ENCODE measurements around the gene GIMAP2. TPM values are rescaled to one million over a fixed set of nuclear protein-coding genes. Genes with fewer than 3 reads are reported as not detected.
"Not testable (repeated sequence)": the region's sequence is repeated elsewhere in the genome, so short reads cannot be mapped to it uniquely, and the experiment has no call there.

Gene GIMAP2
- polyA plus RNA-seq, 10 donors = 5.1 to 11.0 (median 6.7) TPM

DNA sequence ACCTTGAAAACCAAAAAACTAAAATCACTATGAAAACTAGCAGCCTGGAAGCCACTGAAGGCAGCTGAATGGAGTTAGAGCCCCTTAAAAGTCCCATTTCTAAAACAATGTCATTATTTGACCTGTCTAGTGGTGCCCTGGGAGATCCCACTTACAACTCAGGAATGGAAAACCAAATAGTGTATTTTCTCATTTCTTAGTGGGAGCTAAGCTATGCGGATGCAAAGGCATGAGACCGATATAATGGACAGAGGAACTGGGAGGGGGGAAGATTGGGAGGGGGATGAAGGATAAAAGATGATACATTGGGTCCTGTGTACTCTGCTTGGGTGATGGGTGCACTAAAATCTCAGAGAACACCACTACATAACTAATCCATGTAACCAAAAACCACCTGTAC lies 9.8 kb upstream of the GIMAP2 start:
- DNase-seq = no peak

DNA sequence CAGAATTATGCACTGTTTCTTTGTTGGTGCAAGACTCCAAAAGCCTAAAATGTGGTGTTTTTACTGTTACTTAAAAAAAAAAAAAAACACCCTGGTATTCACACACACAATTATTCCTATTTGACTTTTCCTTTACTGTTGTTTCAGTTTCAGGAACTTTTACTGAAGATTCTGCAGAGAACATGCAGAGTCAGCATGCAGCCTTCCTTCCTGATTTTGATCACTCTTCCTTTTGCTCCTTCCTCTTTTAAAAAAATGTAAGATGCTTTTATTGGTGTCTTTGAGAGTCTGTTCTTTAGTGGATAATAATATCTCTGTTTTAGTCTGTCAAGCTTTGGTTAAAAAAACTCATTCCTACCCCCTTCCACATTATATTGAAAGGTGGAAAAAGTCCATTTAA lies 9.2 kb upstream of the GIMAP2 start:
- not testable (repeated sequence) for DNase-seq

DNA sequence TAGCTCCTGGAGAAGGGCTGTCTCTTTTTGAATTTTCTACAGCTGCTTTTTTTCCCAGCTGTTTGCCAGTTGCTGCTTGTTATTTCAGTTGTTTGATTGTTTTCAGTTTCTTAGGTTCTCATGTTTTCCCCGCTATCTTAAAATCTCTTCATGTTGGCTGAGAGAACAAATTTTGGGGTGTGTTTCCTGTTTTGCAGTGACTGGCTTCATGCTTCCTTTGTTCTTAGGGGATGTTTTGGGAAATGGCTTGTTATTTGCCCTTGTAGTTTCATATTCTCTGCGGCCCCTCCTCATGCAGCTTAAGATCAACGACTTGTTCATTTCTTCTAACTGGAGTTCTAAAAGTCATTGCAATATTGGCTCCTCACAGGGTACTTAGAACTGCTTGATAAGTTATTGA lies 8.7 kb upstream of the GIMAP2 start:
- not testable (repeated sequence) for DNase-seq

DNA sequence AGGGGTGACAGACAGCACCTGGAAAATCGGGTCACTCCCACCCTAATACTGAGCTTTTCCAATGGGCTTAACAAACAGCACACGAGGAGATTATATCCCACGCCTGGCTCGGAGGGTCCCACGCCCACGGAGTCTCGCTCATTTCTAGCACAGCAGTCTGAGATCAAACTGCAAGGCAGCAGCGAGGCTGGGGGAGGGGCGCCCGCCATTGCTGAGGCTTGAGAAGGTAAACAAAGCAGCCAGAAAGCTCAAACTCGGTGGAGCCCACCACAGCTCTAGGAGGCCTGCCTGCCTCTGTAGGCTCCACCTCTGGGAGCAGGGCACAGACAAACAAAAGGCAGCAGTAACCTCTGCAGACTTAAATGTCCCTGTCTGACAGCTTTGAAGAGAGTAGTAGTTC lies 6.9 kb upstream of the GIMAP2 start:
- DNase-seq = not testable (repeated sequence)

DNA sequence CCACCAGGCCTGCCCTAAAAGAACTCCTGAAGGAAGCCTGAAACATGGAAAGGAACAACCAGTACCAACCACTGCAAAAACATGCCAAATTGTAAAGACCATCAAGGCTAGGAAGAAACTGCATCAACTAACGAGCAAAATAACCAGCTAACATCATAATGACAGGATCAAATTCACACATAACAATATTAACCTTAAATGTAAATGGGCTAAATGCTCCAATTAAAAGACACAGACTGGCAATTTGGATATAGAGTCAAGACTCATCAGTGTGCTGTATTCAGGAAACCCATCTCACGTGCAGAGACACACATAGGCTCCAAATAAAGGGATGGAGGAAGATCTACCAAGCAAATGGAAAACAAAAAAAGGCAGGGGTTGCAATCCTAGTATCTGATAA lies 5.1 kb upstream of the GIMAP2 start:
- DNase-seq = not testable (repeated sequence)

DNA sequence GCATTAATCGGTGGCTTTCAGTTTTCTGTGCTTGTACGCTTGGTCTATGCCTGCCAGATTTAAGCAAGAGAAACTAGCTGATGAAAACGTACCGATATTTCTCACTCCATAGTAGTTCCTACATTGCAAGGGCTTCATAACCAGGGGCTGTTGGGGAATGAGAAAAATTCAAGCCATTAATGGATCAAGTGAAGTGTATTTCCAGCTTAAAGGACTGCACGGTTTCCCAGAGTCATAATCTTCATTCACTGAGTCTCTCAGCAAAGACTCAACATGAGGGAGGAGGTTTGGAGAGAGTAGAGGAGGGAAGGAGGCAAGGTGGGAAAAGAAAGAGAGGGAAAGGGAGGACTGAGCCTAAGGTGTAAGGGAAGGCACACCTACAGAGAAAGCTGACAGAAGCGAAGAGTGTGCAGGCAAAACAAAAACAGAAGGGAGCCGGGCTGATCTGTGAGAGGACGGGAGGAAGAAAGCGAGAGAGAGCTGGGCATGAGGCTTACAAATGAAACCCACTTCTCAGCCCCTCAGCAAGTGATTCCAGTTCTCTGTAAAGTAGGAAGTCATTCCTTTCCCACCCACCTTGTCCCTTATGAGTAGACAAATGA lies 625 bp downstream of the GIMAP2 start:
- peak in 1 of 3 donors; percentile 15 for DNase-seq

DNA sequence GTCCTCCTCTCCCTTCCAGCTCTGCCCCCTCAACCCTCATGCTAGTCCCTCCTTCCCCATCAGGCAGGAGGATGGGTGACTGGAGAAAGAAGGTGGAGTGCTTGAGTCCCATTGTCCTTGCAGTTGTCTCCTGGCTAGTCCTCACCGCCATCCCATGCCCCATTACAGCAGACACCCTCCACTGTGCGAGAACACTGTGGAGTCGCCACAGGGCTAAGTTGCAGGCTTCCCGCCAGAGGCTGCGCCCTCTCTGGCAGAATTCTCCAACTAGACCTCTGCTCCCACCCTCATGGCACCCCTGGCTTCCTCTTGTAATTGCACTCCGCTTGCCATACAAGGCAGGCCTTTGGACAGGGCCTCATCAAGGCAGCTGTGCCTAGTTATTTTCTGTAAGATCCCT lies 3.1 kb downstream of the GIMAP2 start:
- DNase-seq = no peak

DNA sequence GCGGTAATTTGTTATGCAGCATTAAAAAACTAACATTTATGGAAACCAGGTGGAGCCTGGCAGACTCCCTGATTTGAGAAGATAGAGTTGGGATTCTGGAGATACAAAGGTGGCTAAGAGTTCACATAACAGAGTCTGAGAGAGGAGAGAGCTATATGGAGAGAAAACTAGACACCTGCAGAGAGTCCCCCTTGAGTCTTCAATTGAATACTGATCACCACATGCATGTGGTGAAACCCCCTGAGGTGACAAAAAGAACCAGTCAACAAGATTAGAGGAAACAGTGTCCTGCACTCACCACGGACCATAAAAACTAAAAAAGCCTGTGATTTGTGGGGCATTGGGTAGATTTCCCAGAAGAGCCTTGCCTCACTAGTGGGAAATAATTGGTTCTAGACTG lies 10.1 kb downstream of the GIMAP2 start:
- no peak for DNase-seq

DNA sequence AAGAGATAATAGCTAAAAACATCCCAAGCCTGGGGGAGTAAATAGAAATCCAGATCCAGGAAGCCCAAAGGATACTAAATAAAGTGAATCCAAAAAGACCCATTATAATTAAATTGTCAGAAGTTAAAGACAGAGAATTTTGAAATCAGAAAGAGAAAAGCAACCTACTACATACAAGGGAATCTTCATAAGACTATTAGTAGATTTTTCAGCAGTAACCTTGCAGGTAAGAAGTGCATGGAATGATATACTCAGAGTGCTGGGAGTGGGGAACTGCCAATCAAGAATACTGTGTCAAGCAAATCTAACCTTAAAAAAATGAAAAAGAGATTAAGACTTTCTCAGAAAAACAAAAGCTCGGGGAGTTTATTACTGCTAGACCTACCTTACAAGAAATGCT lies 17.7 kb downstream of the GIMAP2 start:
- no peak for DNase-seq

DNA sequence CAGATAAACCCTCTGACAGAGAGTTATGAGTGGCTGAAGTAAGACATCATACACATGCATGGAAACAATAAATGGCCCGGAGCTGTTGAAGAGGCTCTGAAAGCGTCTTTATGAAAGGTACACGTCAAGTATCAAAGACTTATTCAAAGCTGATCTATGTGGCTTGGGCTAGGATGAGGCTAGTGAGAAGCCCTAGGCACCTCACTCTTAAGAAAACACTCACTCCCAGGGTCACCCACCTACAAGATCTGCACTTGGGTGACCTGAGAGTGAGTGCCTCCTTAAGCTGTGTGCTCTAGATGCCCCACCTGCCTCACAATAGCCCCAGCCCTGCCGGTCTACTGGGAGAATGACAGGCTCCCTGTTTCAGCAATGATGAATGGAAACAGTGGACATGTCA lies 29.8 kb downstream of the GIMAP2 start:
- no peak for DNase-seq

DNA sequence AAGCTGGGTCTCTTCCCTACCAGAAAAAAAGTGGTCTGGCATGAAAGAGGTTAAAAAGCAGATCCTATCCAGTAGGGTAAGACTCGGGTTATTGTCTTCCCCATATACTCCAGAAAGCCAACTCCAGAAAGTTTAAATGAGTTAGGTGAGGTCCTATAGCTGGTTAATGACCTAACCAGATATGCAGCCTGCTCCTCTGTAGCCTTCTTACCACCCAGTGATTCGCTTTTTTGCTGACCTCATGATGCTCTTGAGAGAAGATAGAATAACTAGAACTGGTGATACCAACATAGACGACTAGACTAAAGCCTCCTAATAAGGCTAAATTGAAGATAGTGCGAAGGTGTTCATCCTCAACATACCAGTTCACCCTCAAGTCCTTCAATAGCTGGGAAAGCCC lies 30.2 kb downstream of the GIMAP2 start:
- DNase-seq = no peak

DNA sequence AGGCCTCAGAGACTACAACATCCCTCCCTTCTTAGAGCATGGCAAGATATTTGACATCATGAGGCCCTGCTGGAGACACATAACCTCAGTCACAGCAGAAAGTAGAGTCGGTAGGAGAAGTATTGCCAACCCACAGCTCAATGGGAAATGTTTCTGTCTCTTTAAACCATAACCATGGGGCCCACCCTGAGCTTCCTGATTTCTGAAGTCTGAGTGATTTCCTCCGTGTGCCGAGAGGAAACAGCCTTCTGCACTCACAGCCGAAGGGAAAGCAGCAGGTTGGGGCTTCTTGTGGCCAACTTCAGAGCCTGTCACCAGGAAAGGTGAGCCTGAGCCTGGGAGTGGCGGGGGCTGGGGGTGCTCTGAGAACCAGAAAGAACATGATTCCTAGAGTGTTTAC lies 30.9 kb downstream of the GIMAP2 start, which contains the start of gene GIMAP1:
Gene GIMAP1 (plus strand): TSS at position 246 of the 400 bp plus-strand sequence. CDS start 2,435 bp downstream, outside the sequence.
- peak in 2 of 3 donors; percentile 30 to 32 for DNase-seq

DNA sequence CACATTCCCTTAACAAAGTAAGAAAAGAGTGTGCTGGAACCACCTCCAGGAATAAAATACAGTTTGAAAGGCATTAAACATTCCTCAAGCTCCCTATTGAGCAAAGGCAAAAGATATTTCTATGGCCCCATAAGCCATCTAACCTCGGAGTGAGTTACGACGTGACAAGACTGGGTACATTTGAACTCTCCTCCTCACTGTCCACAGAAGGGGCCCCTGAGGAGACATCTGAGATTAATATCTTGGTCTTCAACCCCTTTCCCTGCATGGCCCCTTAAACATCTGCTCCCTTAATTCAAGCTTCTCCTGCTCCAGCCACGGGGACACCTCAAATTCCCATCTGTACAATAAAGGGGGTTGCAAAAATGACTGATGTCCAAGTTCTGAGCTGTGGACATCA lies 31.4 kb downstream of the GIMAP2 start:
- DNase-seq = peak in 1 of 3 donors; percentile 24

DNA sequence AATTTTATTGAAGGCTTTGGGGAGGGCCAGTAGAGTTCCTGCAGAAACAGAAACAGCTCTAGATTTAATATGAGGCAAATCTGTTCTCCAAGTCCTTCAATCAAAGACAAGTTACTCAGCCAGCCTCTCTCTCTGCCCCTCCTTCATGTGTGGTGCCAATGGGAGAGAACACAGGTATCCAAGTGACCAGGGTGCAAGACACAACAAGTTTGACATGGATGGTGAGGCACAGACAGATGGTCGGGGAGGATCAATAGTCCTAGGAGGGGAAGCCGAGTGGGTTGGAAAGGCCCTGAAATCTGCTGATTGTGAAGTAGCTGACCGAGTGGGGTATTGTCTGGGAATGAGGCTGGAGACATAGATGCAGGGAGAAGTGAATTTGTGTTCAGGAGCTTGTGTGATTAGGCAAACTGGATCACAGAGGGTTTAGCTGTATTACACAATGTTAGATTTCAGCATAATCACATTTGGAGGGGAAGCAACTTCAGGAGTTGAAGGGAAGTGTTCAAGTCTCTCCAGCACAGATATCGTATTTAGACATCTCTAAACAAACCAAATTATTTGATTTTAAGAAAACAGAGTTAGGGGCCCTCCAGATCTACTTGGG lies 32.4 kb downstream of the GIMAP2 start:
- DNase-seq = no peak

DNA sequence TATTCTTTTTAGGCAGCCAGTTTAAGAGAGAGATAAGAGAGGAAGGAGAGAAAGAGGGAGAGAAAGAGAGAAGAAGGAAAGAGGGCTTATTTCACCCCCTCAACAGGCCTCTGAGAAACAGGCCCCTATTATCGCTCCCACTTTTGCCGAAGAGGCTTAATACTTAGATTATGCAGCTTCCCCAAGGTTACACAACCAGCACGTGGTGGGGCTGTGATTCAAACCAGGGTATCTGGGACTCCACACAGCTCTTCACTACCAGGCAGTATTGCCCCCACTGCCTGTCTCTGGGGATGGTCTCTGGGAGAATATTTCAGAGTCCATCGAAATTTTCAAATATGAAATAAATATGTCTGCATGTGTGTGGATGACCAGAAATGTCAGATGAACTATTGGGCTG lies 33.9 kb downstream of the GIMAP2 start:
- no peak for DNase-seq

DNA sequence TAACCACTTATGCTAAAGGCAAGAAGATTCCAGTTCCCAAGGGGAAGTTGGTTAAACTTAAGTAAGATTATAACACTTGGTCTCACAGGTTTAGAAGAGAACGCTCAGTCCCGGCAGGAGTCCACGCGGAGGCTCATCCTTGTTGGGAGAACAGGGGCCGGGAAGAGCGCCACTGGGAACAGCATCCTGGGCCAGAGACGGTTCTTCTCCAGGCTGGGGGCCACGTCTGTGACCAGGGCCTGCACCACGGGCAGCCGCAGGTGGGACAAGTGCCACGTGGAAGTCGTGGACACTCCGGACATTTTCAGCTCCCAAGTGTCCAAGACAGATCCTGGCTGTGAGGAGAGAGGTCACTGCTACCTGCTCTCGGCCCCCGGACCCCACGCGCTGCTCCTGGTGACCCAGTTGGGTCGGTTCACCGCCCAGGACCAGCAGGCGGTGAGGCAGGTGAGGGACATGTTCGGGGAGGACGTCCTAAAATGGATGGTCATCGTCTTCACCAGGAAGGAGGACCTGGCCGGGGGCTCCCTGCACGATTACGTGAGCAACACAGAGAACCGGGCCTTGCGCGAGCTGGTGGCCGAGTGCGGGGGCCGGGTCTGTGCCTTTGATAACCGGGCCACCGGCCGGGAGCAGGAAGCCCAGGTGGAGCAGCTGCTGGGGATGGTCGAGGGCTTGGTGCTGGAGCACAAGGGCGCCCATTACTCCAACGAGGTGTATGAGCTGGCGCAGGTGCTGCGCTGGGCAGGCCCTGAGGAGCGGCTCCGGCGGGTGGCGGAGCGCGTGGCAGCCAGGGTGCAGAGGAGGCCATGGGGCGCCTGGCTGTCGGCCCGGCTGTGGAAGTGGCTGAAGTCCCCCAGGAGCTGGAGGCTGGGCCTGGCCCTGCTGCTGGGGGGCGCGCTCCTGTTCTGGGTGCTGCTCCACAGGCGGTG lies 34.7 kb downstream of the GIMAP2 start:
- DNase-seq = no peak

DNA sequence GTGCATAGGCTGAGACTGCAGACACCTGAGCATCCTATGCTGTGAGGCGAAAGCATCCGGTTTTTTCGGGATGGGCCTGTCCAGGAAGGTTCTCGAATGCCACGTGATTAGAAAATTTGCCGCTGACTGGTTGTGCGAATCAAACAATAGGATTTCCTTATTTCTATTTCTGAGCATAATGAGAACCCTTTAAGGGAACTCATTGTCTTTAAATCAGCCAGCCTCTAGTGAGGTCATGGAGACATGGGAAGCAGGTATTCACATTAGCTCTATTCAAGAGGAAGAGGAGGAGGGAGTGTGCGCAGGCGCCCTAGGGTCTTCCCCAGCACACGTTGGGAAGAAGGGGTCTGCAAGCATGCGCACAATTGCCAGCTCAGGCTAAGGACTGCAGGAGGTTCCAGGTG lies 36.5 kb downstream of the GIMAP2 start:
- no peak for DNase-seq

DNA sequence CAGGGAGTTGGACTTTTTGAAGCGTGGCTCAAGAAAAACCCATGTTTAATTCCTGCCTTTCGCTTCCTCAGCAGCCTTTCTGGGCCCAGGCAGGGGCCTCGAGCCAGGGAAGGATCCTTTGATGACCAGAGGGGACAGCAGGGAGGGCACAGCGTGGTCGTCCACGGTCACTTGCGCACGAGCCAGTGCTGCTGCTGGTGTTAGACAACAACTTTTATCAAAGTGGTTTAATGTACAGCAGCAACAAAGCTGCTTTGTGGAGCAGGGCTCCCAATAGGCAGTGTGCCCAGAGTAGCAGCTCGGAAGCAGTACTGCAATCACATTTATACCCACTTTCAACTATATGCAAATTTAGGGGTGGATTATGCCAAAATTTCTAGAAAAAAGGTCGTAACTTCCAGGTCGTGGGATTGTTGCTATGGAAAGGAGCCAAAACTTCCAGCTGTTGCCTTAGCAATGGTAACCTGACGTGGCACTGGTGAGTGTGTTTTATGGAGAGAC lies 37.0 kb downstream of the GIMAP2 start:
- no peak for DNase-seq

DNA sequence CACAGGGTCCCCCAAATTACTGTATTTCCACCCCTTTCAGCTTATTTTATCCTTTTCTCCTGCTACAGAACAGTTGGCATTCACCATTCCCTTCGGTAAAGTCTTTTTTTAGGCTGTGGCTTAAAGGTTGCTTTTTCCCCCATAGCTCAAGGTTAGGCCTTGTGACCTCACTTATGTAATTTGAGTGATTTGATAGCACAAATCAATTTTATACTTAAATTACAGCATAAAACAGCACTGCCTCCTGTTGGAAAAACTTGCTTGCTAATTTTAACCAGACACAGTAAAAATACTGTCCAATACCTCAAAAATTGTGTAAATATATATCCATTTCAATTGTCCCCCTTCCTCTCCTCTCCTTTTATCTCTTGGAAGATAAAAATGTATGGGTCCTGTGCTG lies 38.0 kb downstream of the GIMAP2 start:
- no peak for DNase-seq

DNA sequence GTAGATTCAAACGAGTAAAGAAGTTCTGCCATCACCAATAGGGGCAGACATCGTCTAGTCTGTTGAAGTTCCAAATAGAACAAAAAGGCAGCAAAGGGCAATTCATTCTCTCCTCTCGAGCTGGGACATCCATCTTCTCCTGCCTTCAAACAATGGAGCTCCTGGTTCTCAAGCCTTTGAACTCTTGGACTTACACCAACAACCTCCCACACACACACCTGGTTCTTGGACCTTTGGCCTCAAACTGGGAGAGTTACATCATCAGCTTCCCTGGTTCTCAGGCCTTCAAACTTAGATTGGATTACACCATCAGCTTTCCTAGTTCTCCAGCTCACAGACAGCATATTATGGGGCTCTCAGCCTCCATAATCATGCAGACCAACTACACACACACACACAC lies 41.9 kb downstream of the GIMAP2 start:
- no peak for DNase-seq

DNA sequence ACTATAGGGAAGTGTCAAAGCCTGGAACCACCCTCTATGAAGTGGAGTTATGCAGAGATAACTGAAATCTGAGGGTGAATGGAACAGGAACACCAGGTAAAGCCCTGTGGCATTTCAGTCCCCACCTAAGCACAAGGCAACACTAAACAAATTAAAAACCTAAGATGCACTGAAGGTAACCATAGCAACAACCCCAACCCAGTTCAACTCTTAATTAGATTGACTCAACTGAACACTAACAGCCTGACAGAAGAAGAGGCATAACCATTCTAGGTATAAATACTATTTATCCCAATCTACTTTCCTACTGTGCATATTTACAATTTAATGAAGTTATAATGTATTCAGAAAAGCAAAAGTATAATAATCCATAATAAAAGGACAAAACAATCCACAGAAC lies 42.5 kb downstream of the GIMAP2 start:
- no peak for DNase-seq

DNA sequence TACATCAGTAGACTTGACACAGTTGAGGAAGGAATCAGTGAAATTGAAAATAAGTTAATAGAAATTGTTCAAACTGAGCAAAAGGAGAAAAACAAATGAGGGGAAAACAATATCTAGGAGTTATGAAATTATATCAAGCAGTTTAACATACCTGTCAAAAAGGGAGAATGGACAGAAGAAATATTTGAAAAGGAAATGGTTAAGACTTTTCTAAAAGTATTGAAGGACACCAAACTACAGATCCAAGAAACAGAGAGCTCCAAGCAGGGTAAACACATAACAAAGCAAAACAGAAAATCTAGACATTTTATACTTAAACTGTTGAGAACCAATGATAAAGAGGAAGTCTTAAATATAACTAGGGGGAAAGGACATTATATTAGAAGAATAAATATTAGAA lies 43.1 kb downstream of the GIMAP2 start:
- DNase-seq = no peak

DNA sequence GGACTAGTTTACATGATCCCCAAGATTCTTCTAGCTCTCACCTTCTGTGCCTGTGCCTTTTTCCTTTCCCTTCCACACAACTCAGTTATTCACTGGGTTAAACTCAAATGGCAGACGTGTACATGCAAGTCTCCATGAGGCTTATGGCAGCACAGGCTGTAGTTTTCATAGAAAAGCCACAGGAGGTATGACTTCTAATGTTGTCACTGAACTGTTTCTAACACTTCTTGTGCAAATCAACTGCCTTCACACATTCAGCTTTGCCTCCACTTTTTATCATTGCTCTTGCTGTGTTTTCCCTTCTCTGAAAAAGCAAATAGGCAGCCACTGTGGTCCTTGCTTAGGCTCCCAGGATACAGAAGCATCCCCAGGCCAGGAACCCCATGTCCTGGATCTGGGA lies 46.4 kb downstream of the GIMAP2 start:
- no peak for DNase-seq

All from muscle of back (tissue), 11 donors.